ENCODE data around the gene LCE1C. TPM values are rescaled to one million over a fixed set of nuclear protein-coding genes. Genes with fewer than 3 reads are reported as not detected.

Gene LCE1C
- total and polyA plus RNA-seq, 2 of the 8 experiments (the other 6 are each of a cell fraction or from before 2014, with no cell fraction given), result not detected

DNA sequence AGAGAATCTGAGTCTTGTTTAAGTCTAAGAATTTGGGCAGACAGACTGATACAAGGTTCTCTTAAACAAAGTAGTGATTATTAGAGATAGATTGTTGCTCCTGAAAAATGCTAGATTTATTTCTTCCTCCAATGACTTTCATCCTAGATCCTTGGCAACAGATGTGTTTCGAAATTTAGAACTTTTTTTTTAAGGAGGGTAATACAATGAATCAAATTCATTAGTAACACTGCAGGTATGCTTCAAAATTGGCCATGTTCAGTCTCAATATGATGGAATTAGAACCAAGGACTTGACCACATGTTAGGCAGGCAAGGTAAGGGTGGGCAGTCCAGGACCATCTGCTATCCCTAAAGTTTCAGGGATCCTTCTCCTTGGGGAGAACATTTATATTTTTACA lies 36.0 kb downstream of the LCE1C start:
- H2AFZ ChIP-seq (ENCODE audit: low read length), result no peak overlapping the region
- ChIA-PET POLR2A (ENCODE audit: partially characterized antibody) (no interaction called here), CTCF (ENCODE audit: partially characterized antibody) (no interaction called here)
- no peak overlapping the region for H4K8ac ChIP-seq (ENCODE audit: extremely low read depth, insufficient read depth, low read length)
- H2BK5ac ChIP-seq (ENCODE audit: low read depth, low read length), result no peak overlapping the region
- H3K56ac ChIP-seq (replicated peaks; ENCODE audit: insufficient read length, low read depth, low read length), result no peak overlapping the region
- no peak overlapping the region for H3K9ac ChIP-seq (replicated peaks in 1 of 4; ENCODE audit: extremely low read depth in 1 of 4, low read depth in 3 of 4, low read length in 3 of 4)
- WGBS, 2 experiments (ENCODE audit: extremely low coverage in 1 of 2, insufficient coverage in 1 of 2, insufficient read length in 1 of 2, insufficient replicate concordance in 2 of 2, low coverage in 1 of 2, low lambda C conversion rate in 2 of 2, missing lambda C conversion rate in 1 of 2), result 75% methylated on average over 1 of the region's 1 CpG; no CpG with 5 or more reads in 1 of the 2 experiments
- no peak overlapping the region for H3K18ac ChIP-seq (ENCODE audit: extremely low read depth, low read length)
- H3K9me3 ChIP-seq (ENCODE audit: insufficient read depth in 2 of 2, low read depth in 1 of 2, low read length in 1 of 2), result peaks cover 66 to 74% of the 10 kb centered on the region in 2 experiments
- H3K4me1 ChIP-seq (replicated peaks in 1 of 4; ENCODE audit: control insufficient read depth in 3 of 4, insufficient read depth in 4 of 4, low read length in 3 of 4), result no peaks in the 10 kb centered on the region
- no peak overlapping the region for H2BK120ac ChIP-seq (replicated peaks; ENCODE audit: low read depth, low read length)
- no peak overlapping the region for H2BK20ac ChIP-seq (ENCODE audit: low read length)
- H3K14ac ChIP-seq (ENCODE audit: insufficient read length), result no peak overlapping the region
- H3K23me2 ChIP-seq (ENCODE audit: low read depth, low read length), result no peaks in the 10 kb centered on the region
- H4K91ac ChIP-seq (replicated peaks; ENCODE audit: insufficient read length, low read length), result no peak overlapping the region
- TF ChIP-seq SP4 (IDR thresholded peaks at IDR 0.05; ENCODE audit: low read length), result no peak
- TF ChIP-seq SRF (IDR thresholded peaks at IDR 0.05; ENCODE audit: low read depth, low read length), result no peak
- TF ChIP-seq EGR1 (IDR thresholded peaks at IDR 0.05; ENCODE audit: borderline replicate concordance, low read depth, low read length), result no peak
- no peak for TF ChIP-seq HDAC2 (IDR thresholded peaks at IDR 0.05; ENCODE audit: borderline replicate concordance in 1 of 2, low read depth in 2 of 2, low read length in 2 of 2)
- no peak for TF ChIP-seq NRF1 (IDR thresholded peaks at IDR 0.05; ENCODE audit: low read depth, low read length)
- no peaks in the 10 kb centered on the region for H3K79me2 ChIP-seq (ENCODE audit: control insufficient read depth in 1 of 2, insufficient read depth in 2 of 2, low read length in 2 of 2)
- no peak overlapping the region for H2BK12ac ChIP-seq (ENCODE audit: low read depth, low read length)
- H3K23ac ChIP-seq (ENCODE audit: insufficient read length), result no peak overlapping the region
- no peak for FAIRE-seq
- H3K27me3 ChIP-seq (replicated peaks in 1 of 4; ENCODE audit: control insufficient read depth in 3 of 4, extremely low read depth in 1 of 4, insufficient read depth in 3 of 4, low read length in 3 of 4), result no peaks in the 10 kb centered on the region
- DNase-seq (ENCODE audit: low read depth in 1 of 2, low spot score in 2 of 2), result no peak
- H2BK15ac ChIP-seq (ENCODE audit: low read length), result no peak overlapping the region
- no peak overlapping the region for H2AK5ac ChIP-seq (ENCODE audit: low read depth, low read length)
- H3K4me3 ChIP-seq (ENCODE audit: extremely low read depth in 1 of 4, insufficient read depth in 2 of 4, low read depth in 3 of 4, low read length in 4 of 4), result no peak overlapping the region
- no peaks in the 10 kb centered on the region for H4K20me1 ChIP-seq (replicated peaks in 1 of 2; ENCODE audit: control insufficient read depth in 1 of 2, insufficient read depth in 2 of 2, low read length in 2 of 2)
- no peak overlapping the region for H3K4ac ChIP-seq (replicated peaks; ENCODE audit: insufficient read length, low read depth, low read length)
- H3K79me1 ChIP-seq (ENCODE audit: low read depth, low read length), result no peaks in the 10 kb centered on the region
- H3K4me2 ChIP-seq (ENCODE audit: insufficient read depth in 1 of 2, low read depth in 2 of 2, low read length in 2 of 2), result no peak overlapping the region
- no peak overlapping the region for H4K5ac ChIP-seq (ENCODE audit: insufficient read length, low read depth, low read length)
- no peaks in the 10 kb centered on the region for H3K36me3 ChIP-seq (ENCODE audit: control insufficient read depth in 2 of 4, insufficient read depth in 4 of 4, low read length in 3 of 4)
- H3K27ac ChIP-seq (ENCODE audit: low read depth, low read length), result no peak overlapping the region
